Fibroblast of skin of right quadriceps (primary cell): Measurements from ENCODE around the gene DEDD2.
A peak's percentile ranks its signal among the peaks of the same experiment; 100 is the strongest.

ENCODE experiments used
- DNase-seq: peaks from one replicate; pipeline ENCODE4 v3.0.0-alpha.2; 2013

DEDD2 gene

GRCh38 chr19:42198676-42199439 lies 18.6 kb downstream of the DEDD2 start:
- DNase-seq: no peak

GRCh38 chr19:42197375-42197817 lies 20.1 kb downstream of the DEDD2 start:
- DNase-seq: no peak

- no peak for DNase-seq
Measured at GRCh38 chr19:42196011-42197001, 21.2 kb downstream of the DEDD2 start.

- no peak for DNase-seq
Measured at GRCh38 chr19:42193706-42194105, 23.8 kb downstream of the DEDD2 start.

- DNase-seq: no peak
Measured at GRCh38 chr19:42193294-42193693, 24.2 kb downstream of the DEDD2 start.

GRCh38 chr19:42191855-42192254 lies 25.6 kb downstream of the DEDD2 start:
- DNase-seq: peak; percentile 77

- DNase-seq: no peak
Measured at GRCh38 chr19:42191330-42191729, 26.1 kb downstream of the DEDD2 start.

GRCh38 chr19:42189133-42189532 lies 28.3 kb downstream of the DEDD2 start:
- no peak for DNase-seq

- no peak for DNase-seq
Measured at GRCh38 chr19:42188665-42189064, 28.8 kb downstream of the DEDD2 start.

GRCh38 chr19:42185277-42185676 lies 32.2 kb downstream of the DEDD2 start:
- peak; percentile 64 for DNase-seq

GRCh38 chr19:42184401-42184861 lies 33.0 kb downstream of the DEDD2 start:
- DNase-seq: peak; percentile 86

GRCh38 chr19:42178791-42179674 lies 38.4 kb downstream of the DEDD2 start:
- no peak for DNase-seq

- no peak for DNase-seq
Measured at GRCh38 chr19:42177686-42178019, 39.8 kb downstream of the DEDD2 start.

GRCh38 chr19:42176990-42177685 lies 40.3 kb downstream of the DEDD2 start:
- DNase-seq: peak; percentile 79

GRCh38 chr19:42176649-42176989 lies 40.9 kb downstream of the DEDD2 start:
- no peak for DNase-seq

- peak; percentile 13 for DNase-seq
Measured at GRCh38 chr19:42175952-42176648, 41.4 kb downstream of the DEDD2 start.

- DNase-seq: no peak
Measured at GRCh38 chr19:42174958-42175734, 42.3 kb downstream of the DEDD2 start.

- no peak for DNase-seq
Measured at GRCh38 chr19:42174188-42174587, 43.3 kb downstream of the DEDD2 start.

GRCh38 chr19:42173695-42174094 lies 43.8 kb downstream of the DEDD2 start:
- DNase-seq: no peak

- no peak for DNase-seq
Measured at GRCh38 chr19:42172261-42172660, 45.2 kb downstream of the DEDD2 start.

- DNase-seq: no peak
Measured at GRCh38 chr19:42170715-42171114, 46.8 kb downstream of the DEDD2 start.
